ENCODE measurements around the gene NLE1. TPM values are rescaled to one million over a fixed set of nuclear protein-coding genes. Genes with fewer than 3 reads are reported as not detected.
"Not testable (repeated sequence)": the region's sequence is repeated elsewhere in the genome, so short reads cannot be mapped to it uniquely, and the experiment has no call there.

The NLE1 gene
- total RNA-seq (10 to 100 TPM; 16.7 to 21.7 TPM), polyA plus RNA-seq (1 to 10 TPM; 4.6 to 6.4 (median 5.3) TPM), total RNA-seq (20.3 to 109 (median 34.0) reads per million in 6 experiments)

- Mint-ChIP-seq H3K4me1 (peaks cover 5 to 26% (median 15%) of the 10 kb centered on the region in 4 donors), H3K4me3 (peak within 1 kb of the TSS; percentile 76 to 92 (median 84)), H3K36me3 (peaks cover 0 to 20% (median 4%) of the 10 kb centered on the region in 3 donors), H3K27me3 (no peaks in the 10 kb centered on the region), H3K9me3 (no peaks in the 10 kb centered on the region), H3K27ac (peak within 1 kb of the TSS; percentile 51 to 94 (median 88))
- POLR2A ChIA-PET: interaction anchor here (0.7 to 3.0 kb wide), 11 partner anchors 17 to 504 kb away, joined by 3 to 13 read pairs (median 5); partner anchors contain the start of genes PEX12, RAD51D and SLFN5
- ATAC-seq (peak; percentile 95 to 96), DNase-seq (peak; percentile 77 to 93 (median 88))
These were observed at the start of gene NLE1 for GRCh38 chr17:35141681-35142466. Gene NLE1 (minus strand): TSS chr17:35142303. CDS start chr17:35142275, 28 bp downstream.

GRCh38 chr17:35191001-35191695 is 49.0 kb upstream of the NLE1 start:
- Mint-ChIP-seq H3K27me3 (no peaks in the 10 kb centered on the region), H3K4me3 (peak overlapping the region in 7 of 10 donors; percentile 7 to 86 (median 26)), H3K36me3 (peaks cover 0 to 3% (median 0%) of the 10 kb centered on the region in 3 donors), H3K9me3 (peaks cover 0 to 5% (median 0%) of the 10 kb centered on the region in 9 donors), H3K27ac (peak overlapping the region in 9 of 10 donors; percentile 13 to 96 (median 60)), H3K4me1 (peaks cover 44 to 82% (median 63%) of the 10 kb centered on the region in 4 donors)
- POLR2A ChIA-PET: interaction anchor here (0.8 to 6.3 kb wide), 5 partner anchors 16 to 50 kb away, joined by 3 to 122 read pairs (median 3); partner anchors contain the start of gene SLFN5
- DNase-seq (no peak), ATAC-seq (no peak)

GRCh38 chr17:35189291-35189690 is 47.2 kb upstream of the NLE1 start:
- H3K27me3 Mint-ChIP-seq: no peaks in the 10 kb centered on the region
- peak overlapping the region; percentile 67 to 97 (median 94) for H3K27ac Mint-ChIP-seq
- POLR2A ChIA-PET: interaction anchor here (0.5 to 6.3 kb wide), 8 partner anchors 8 to 378 kb away, joined by 4 to 122 read pairs (median 5); partner anchors contain the start of gene SLFN5
- H3K4me1 Mint-ChIP-seq: peaks cover 50 to 97% (median 78%) of the 10 kb centered on the region in 4 donors
- H3K9me3 Mint-ChIP-seq: no peaks in the 10 kb centered on the region
- DNase-seq (no peak), ATAC-seq (no peak)
- H3K36me3 Mint-ChIP-seq: peaks cover 0 to 3% (median 0%) of the 10 kb centered on the region in 3 donors
- H3K4me3 Mint-ChIP-seq: peak overlapping the region; percentile 75 to 92 (median 84)

GRCh38 chr17:35188111-35188510 is 46.0 kb upstream of the NLE1 start:
- DNase-seq (peak in 5 of 10 donors; percentile 15 to 67 (median 51)), ATAC-seq (peak; percentile 53 to 66)
- no peaks in the 10 kb centered on the region for H3K27me3 Mint-ChIP-seq
- no peaks in the 10 kb centered on the region for H3K9me3 Mint-ChIP-seq
- peak overlapping the region; percentile 75 to 92 (median 84) for H3K4me3 Mint-ChIP-seq
- H3K36me3 Mint-ChIP-seq: peaks cover 0 to 3% (median 0%) of the 10 kb centered on the region in 3 donors
- H3K27ac Mint-ChIP-seq: peak overlapping the region; percentile 88 to 97 (median 92)
- POLR2A ChIA-PET: interaction anchor here (0.7 to 6.3 kb wide), 16 partner anchors 8 to 300 kb away, joined by 3 to 122 read pairs (median 6); partner anchors contain the start of gene SLFN5
- H3K4me1 Mint-ChIP-seq: peaks cover 50 to 97% (median 81%) of the 10 kb centered on the region in 4 donors

- Mint-ChIP-seq H3K36me3 (peaks cover 0 to 3% (median 0%) of the 10 kb centered on the region in 3 donors), H3K27ac (peak overlapping the region; percentile 88 to 97 (median 92)), H3K27me3 (no peaks in the 10 kb centered on the region), H3K4me3 (peak overlapping the region in 7 of 10 donors; percentile 2 to 92 (median 75)), H3K9me3 (no peaks in the 10 kb centered on the region), H3K4me1 (peaks cover 47 to 97% (median 79%) of the 10 kb centered on the region in 4 donors)
- ATAC-seq (no peak), DNase-seq (no peak)
- POLR2A ChIA-PET: interaction anchor here (0.7 to 6.3 kb wide), 13 partner anchors 9 to 271 kb away, joined by 3 to 122 read pairs (median 6); partner anchors contain the start of gene SLFN5
These were observed 45.4 kb upstream of the NLE1 start for GRCh38 chr17:35187481-35187880.

- peak overlapping the region in 9 of 10 donors; percentile 6 to 97 (median 61) for H3K27ac Mint-ChIP-seq
- no peaks in the 10 kb centered on the region for H3K36me3 Mint-ChIP-seq
- POLR2A ChIA-PET: interaction anchor here (0.9 to 3.8 kb wide), 4 partner anchors 12 to 54 kb away, joined by 3 to 17 read pairs (median 6); no protein-coding TSS in a partner anchor
- no peaks in the 10 kb centered on the region for H3K27me3 Mint-ChIP-seq
- peaks cover 44 to 84% (median 76%) of the 10 kb centered on the region in 4 donors for H3K4me1 Mint-ChIP-seq
- no peaks in the 10 kb centered on the region for H3K9me3 Mint-ChIP-seq
- no peak for DNase-seq
- ATAC-seq: no peak
- peak overlapping the region in 2 of 10 donors; percentile 8 to 20 for H3K4me3 Mint-ChIP-seq
These were observed 43.7 kb upstream of the NLE1 start for GRCh38 chr17:35185849-35186248.

- POLR2A ChIA-PET: interaction anchor here (1.2 to 11.0 kb wide), 3 partner anchors 9 to 57 kb away, joined by 3 to 102 read pairs (median 17); partner anchors contain the start of gene SLFN5
- Mint-ChIP-seq H3K4me1 (peaks cover 46 to 88% (median 75%) of the 10 kb centered on the region in 4 donors), H3K4me3 (peak overlapping the region in 1 of 10 donors; percentile 0), H3K27ac (peak overlapping the region in 7 of 10 donors; percentile 0 to 75 (median 61)), H3K36me3 (no peaks in the 10 kb centered on the region), H3K27me3 (no peaks in the 10 kb centered on the region), H3K9me3 (no peaks in the 10 kb centered on the region)
- DNase-seq (no peak), ATAC-seq (no peak)
These were observed 42.2 kb upstream of the NLE1 start for GRCh38 chr17:35184274-35184673.

GRCh38 chr17:35183332-35183731 is 41.2 kb upstream of the NLE1 start:
- POLR2A ChIA-PET: interaction anchor here (1.2 to 11.0 kb wide), 3 partner anchors 8 to 58 kb away, joined by 3 to 102 read pairs (median 17); partner anchors contain the start of gene SLFN5
- peaks cover 43 to 87% (median 69%) of the 10 kb centered on the region in 4 donors for H3K4me1 Mint-ChIP-seq
- no peak for DNase-seq
- H3K27ac Mint-ChIP-seq: peak overlapping the region in 4 of 10 donors; percentile 41 to 84 (median 70)
- H3K9me3 Mint-ChIP-seq: no peaks in the 10 kb centered on the region
- ATAC-seq: no peak
- H3K4me3 Mint-ChIP-seq: peak overlapping the region in 1 of 10 donors; percentile 29
- no peaks in the 10 kb centered on the region for H3K36me3 Mint-ChIP-seq
- H3K27me3 Mint-ChIP-seq: no peaks in the 10 kb centered on the region

- peaks cover 44 to 89% (median 71%) of the 10 kb centered on the region in 4 donors for H3K4me1 Mint-ChIP-seq
- not testable (repeated sequence) for H3K27me3 Mint-ChIP-seq, H3K9me3 Mint-ChIP-seq, DNase-seq, H3K36me3 Mint-ChIP-seq, ATAC-seq
- H3K4me3 Mint-ChIP-seq: peak overlapping the region in 1 of 10 donors; percentile 19
- H3K27ac Mint-ChIP-seq: peak overlapping the region in 7 of 10 donors; percentile 25 to 88 (median 58)
- POLR2A ChIA-PET: interaction anchor here (0.7 to 11.0 kb wide), 4 partner anchors 34 to 105 kb away, joined by 4 to 102 read pairs (median 10); partner anchors contain the start of gene SLFN5
These were observed 37.3 kb upstream of the NLE1 start for GRCh38 chr17:35179379-35179778.

- Mint-ChIP-seq H3K4me3 (peak overlapping the region in 8 of 10 donors; percentile 27 to 90 (median 75)), H3K9me3 (peaks cover 0 to 5% (median 0%) of the 10 kb centered on the region in 9 donors), H3K4me1 (peaks cover 35 to 90% (median 71%) of the 10 kb centered on the region in 4 donors), H3K36me3 (peaks cover 0 to 2% (median 0%) of the 10 kb centered on the region in 3 donors), H3K27ac (peak overlapping the region; percentile 88 to 99 (median 93)), H3K27me3 (peaks cover 0 to 2% (median 0%) of the 10 kb centered on the region in 5 donors)
- no peak for ATAC-seq
- POLR2A ChIA-PET: interaction anchor here (0.6 to 11.0 kb wide), 7 partner anchors 11 to 361 kb away, joined by 3 to 102 read pairs (median 5); partner anchors contain the start of genes SLFN12L and SLFN5
- no peak for DNase-seq
These were observed 34.8 kb upstream of the NLE1 start for GRCh38 chr17:35176897-35177296.

- H3K9me3 Mint-ChIP-seq: peaks cover 0 to 5% (median 0%) of the 10 kb centered on the region in 9 donors
- peak overlapping the region; percentile 77 to 99 (median 92) for H3K27ac Mint-ChIP-seq
- H3K4me3 Mint-ChIP-seq: peak overlapping the region in 6 of 10 donors; percentile 6 to 87 (median 52)
- DNase-seq (no peak), ATAC-seq (no peak)
- POLR2A ChIA-PET: interaction anchor here (0.6 to 11.0 kb wide), 9 partner anchors 8 to 365 kb away, joined by 3 to 102 read pairs (median 3); partner anchors contain the start of genes SLFN12L and SLFN5
- peaks cover 0 to 2% (median 0%) of the 10 kb centered on the region in 3 donors for H3K36me3 Mint-ChIP-seq
- peaks cover 0 to 2% (median 0%) of the 10 kb centered on the region in 5 donors for H3K27me3 Mint-ChIP-seq
- peaks cover 37 to 91% (median 79%) of the 10 kb centered on the region in 4 donors for H3K4me1 Mint-ChIP-seq
These were observed 33.7 kb upstream of the NLE1 start for GRCh38 chr17:35175638-35176415.

Data from naive thymus-derived CD8-positive, alpha-beta T cell (primary cell).